H1 (cell line): ENCODE measurements around the gene MPST.

Source experiments
- ATF2 ChIP-seq: IDR thresholded peaks from 2 replicates; pipeline ENCODE4 v1.6.1; 2012; ENCODE audit warnings: low read length, inconsistent platforms
- CBX5 ChIP-seq: fragments of 300-800, 300-1000 bp; sonication (generic); IDR thresholded peaks from 2 replicates; pipeline ENCODE4 v1.7.1; 2016; ENCODE audit warnings: antibody characterized with exemption, low read length, low read depth
- CTCF ChIP-seq, 3 experiments: IDR thresholded peaks; 1 replicate in 2 of 3; 2 replicates in 1 of 3; pipeline versions ENCODE4 v1.5.1 to v1.6.1; 2011; ENCODE audit warnings: low read length in 3 of 3, mild to moderate bottlenecking in 3 of 3, inconsistent platforms in 2 of 3, low read depth in 1 of 3, moderate library complexity in 1 of 3; ENCODE audit not compliant: insufficient read depth in 1 of 3; ENCODE audit errors: control extremely low read depth in 1 of 3
- EP300 ChIP-seq, 2 experiments: IDR thresholded peaks; 1 replicate in 1 of 2; 2 replicates in 1 of 2; pipeline ENCODE4 v1.6.1; 2011 to 2012; ENCODE audit warnings: low read depth in 2 of 2, low read length in 2 of 2, mild to moderate bottlenecking in 2 of 2, borderline replicate concordance in 1 of 2, inconsistent platforms in 1 of 2, moderate library complexity in 1 of 2
- EZH2 ChIP-seq: fragments of 200-600 bp; sonication (generic); IDR thresholded peaks from 2 replicates; pipeline ENCODE4 v1.7.1; 2012; ENCODE audit warnings: low read depth, mild to moderate bottlenecking, moderate library complexity, low read length, inconsistent platforms; ENCODE audit not compliant: severe bottlenecking
- HDAC2 ChIP-seq, 2 experiments: fragments of 300-600 bp in 1 of 2; sonication (generic) in 1 of 2; IDR thresholded peaks; 2 replicates each; pipeline ENCODE4 v1.6.1; 2011 to 2012; ENCODE audit warnings: low read depth in 2 of 2, low read length in 2 of 2, mild to moderate bottlenecking in 2 of 2, moderate library complexity in 2 of 2, borderline replicate concordance in 1 of 2, inconsistent platforms in 1 of 2
- MAX ChIP-seq: IDR thresholded peaks from 2 replicates; pipeline ENCODE4 v1.6.1; 2012; ENCODE audit warnings: inconsistent platforms
- POLR2A ChIP-seq, 2 experiments: IDR thresholded peaks; 1 replicate in 1 of 2; 2 replicates in 1 of 2; pipeline ENCODE4 v1.6.1; 2011; ENCODE audit warnings: low read depth in 2 of 2, low read length in 2 of 2, mild to moderate bottlenecking in 2 of 2; ENCODE audit errors: control extremely low read depth in 1 of 2
- POLR2AphosphoS5 ChIP-seq: IDR thresholded peaks from 2 replicates; pipeline ENCODE4 v1.6.1; 2011; ENCODE audit warnings: low read depth, low read length
- RXRA ChIP-seq: IDR thresholded peaks from 2 replicates; pipeline ENCODE4 v1.6.1; 2011; ENCODE audit warnings: low read depth, mild to moderate bottlenecking, low read length, moderate library complexity; ENCODE audit not compliant: insufficient read depth
- SP1 ChIP-seq: IDR thresholded peaks from 2 replicates; pipeline ENCODE4 v1.6.1; 2011; ENCODE audit warnings: low read depth, low read length
- TAF1 ChIP-seq: IDR thresholded peaks from 2 replicates; pipeline ENCODE4 v1.6.1; 2011; ENCODE audit warnings: mild to moderate bottlenecking, low read depth, low read length
- YY1 ChIP-seq: IDR thresholded peaks from 2 replicates; pipeline ENCODE4 v1.6.1; 2011; ENCODE audit warnings: low read depth, mild to moderate bottlenecking, low read length

- TF ChIP-seq CTCF (IDR thresholded peaks at IDR 0.05; ENCODE audit: control extremely low read depth in 1 of 3, insufficient read depth in 1 of 3, low read depth in 1 of 3, low read length in 3 of 3) (no peak; a peak in 1 of 4 replicates), MAX (no peak), EZH2 (no peak), POLR2A (IDR thresholded peaks at IDR 0.05; ENCODE audit: control extremely low read depth in 1 of 2, low read depth in 2 of 2, low read length in 2 of 2) (peak in 1 of 2 experiments; percentile 76; a peak in 2 of 3 replicates), ATF2 (no peak), SP1 (no peak), POLR2AphosphoS5 (peak; percentile 66; the same call in 1 of the 2 replicates), TAF1 (peak; percentile 88), EP300 (IDR thresholded peaks at IDR 0.05; ENCODE audit: borderline replicate concordance in 1 of 2, low read depth in 2 of 2, low read length in 2 of 2) (peak in 1 of 2 experiments; percentile 83; a peak in 2 of 3 replicates), RXRA (no peak), HDAC2 (IDR thresholded peaks at IDR 0.05; ENCODE audit: borderline replicate concordance in 1 of 2, low read depth in 2 of 2, low read length in 2 of 2) (no peak; a peak in 1 of 4 replicates), YY1 (no peak), CBX5 (no peak)
These were observed at the start of gene MPST, which contains the start of gene TST for GRCh38 chr22:37019309-37020191.
